SK-MEL-5 (cell line): ENCODE results near the gene TRIM69. TPM values are rescaled to one million over a fixed set of nuclear protein-coding genes. Genes with fewer than 3 reads are reported as not detected.

Experiments
- small RNA-seq, 2 experiments: library from RNA; depleted of rRNA; stranded (forward); fragments of <200 nt; gene quantifications; one replicate each; pipeline ENCODE3, GENCODE V24; 2014
- total RNA-seq: library from RNA; depleted of rRNA; stranded (reverse); fragments of >200 nt; shearing (Covaris generic); gene quantifications from 2 replicates; pipeline ENCODE4 v1.2.3, GENCODE V29; 2014; rRNA removed

TRIM69 gene
- total RNA-seq, 1 experiment from 2014 or later = 13.5 TPM

Small RNA genes lying within 50 kb of the gene (small RNA-seq; reads per million reads assigned to genes)
- gene RF00019 = 0 reads per million in 2 experiments

Other genes with a start within 250 kb of the TRIM69 start
- gene EIF3J, start 199.4 kb upstream of the TRIM69 start, total RNA-seq = 56.5 and 59.4 TPM in 2 replicates
- gene SPG11, start 72.9 kb upstream of the TRIM69 start, total RNA-seq = 43.0 and 48.3 TPM in 2 replicates
- 0.19 and 0.21 TPM in 2 replicates for gene PATL2, start 25.2 kb upstream of the TRIM69 start, total RNA-seq
- 1,639 and 1,647 TPM in 2 replicates for gene B2M, start 25.0 kb upstream of the TRIM69 start, total RNA-seq
- gene TERB2, start 220.2 kb downstream of the TRIM69 start, total RNA-seq = not detected in 2 replicates